Measurements from ENCODE around the gene EPAS1. TPM values are rescaled to one million over a fixed set of nuclear protein-coding genes. Genes with fewer than 3 reads are reported as not detected.
A peak's percentile ranks its signal among the peaks of the same experiment; 100 is the strongest.

Gene EPAS1
- total and polyA plus RNA-seq, 12 donors = 25.2 to 307 (median 175) TPM

GRCh38 chr2:46360303-46360702 is 63.1 kb downstream of the EPAS1 start:
- H3K4me3 ChIP-seq = no peak overlapping the region
- H3K9me3 ChIP-seq (replicated peaks in 1 of 3) = no peaks in the 10 kb centered on the region
- TF ChIP-seq CTCF (IDR thresholded peaks at IDR 0.05) = no peak
- TF ChIP-seq POLR2A (IDR thresholded peaks at IDR 0.05) = no peak
- intact Hi-C loops (cut with DNase I) = loop anchor here in 1 of 2 donors (5.0 to 10.0 kb wide), 2 partner anchors 94 to 298 kb away; no protein-coding TSS in a partner anchor
- H3K4me1 ChIP-seq (replicated peaks in 1 of 2) = no peaks in the 10 kb centered on the region
- no peaks in the 10 kb centered on the region for H3K27me3 ChIP-seq
- DNase-seq = no peak
- WGBS, 4 donors = 84 to 92% (median 88%) methylated on average over 3 of the region's 3 CpGs
- H3K27ac ChIP-seq = no peak overlapping the region
- H3K36me3 ChIP-seq (replicated peaks in 1 of 2) = peaks cover 0 to 46% of the 10 kb centered on the region in 2 donors

DNA sequence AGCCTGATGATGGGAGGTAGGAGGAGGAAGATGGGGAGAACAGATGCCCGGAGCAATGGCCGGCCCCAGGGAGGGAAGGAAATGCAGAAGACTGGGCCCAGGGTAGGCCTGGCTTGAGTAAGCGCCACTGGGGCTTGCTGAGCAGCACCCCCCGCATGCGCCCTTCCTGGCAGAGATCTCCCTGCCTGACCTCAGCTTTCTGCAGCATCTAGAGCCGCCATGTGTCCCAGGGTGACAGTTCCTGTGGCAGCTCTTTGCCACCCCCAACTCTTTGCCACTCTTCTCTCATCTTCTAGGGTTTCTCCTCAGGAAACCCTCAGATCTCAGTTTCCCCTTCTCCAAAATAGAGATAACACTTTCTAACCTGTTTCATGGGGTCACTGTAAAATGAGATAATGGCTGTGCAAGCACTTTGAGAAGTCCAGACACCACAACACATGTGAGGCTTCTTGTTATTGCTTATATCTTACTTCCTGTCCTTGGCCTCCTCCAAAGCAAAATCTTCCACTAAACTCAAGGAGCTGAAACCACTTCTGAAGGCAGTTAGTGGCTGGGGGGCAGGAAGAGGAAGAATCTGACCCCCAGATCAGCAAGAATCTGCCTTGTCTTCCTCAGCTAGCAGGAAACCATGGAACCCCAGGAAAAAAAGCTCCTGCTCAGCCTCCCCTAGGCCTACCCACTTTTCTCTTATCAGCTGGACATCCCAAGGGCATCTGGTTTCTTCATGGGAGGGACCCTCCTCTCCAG is 64.9 kb downstream of the EPAS1 start:
- no peak for DNase-seq
- TF ChIP-seq CTCF (IDR thresholded peaks at IDR 0.05) (no peak), POLR2A (IDR thresholded peaks at IDR 0.05) (no peak)
- no peaks in the 10 kb centered on the region for H3K27me3 ChIP-seq
- intact Hi-C loops (cut with DNase I) = loop anchor here in 1 of 2 donors (5.0 to 10.0 kb wide), 2 partner anchors 93 to 300 kb away; no protein-coding TSS in a partner anchor
- WGBS, 4 donors = 89 to 99% (median 93%) methylated on average over 6 of the region's 6 CpGs
- H3K4me1 ChIP-seq (replicated peaks in 1 of 2) = no peaks in the 10 kb centered on the region
- peak overlapping the region in 1 of 5 donors; percentile 35 for H3K27ac ChIP-seq
- H3K36me3 ChIP-seq (replicated peaks in 1 of 2) = peaks cover 0 to 41% of the 10 kb centered on the region in 2 donors
- no peaks in the 10 kb centered on the region for H3K9me3 ChIP-seq (replicated peaks in 1 of 3)
- H3K4me3 ChIP-seq = no peak overlapping the region

- intact Hi-C loops (cut with DNase I) = loop anchor here in 1 of 2 donors (5.0 to 10.0 kb wide), 2 partner anchors 92 to 300 kb away; no protein-coding TSS in a partner anchor
- H3K4me3 ChIP-seq = no peak overlapping the region
- TF ChIP-seq POLR2A (IDR thresholded peaks at IDR 0.05) (no peak), CTCF (IDR thresholded peaks at IDR 0.05) (no peak)
- H3K36me3 ChIP-seq (replicated peaks in 1 of 2) = peaks cover 0 to 41% of the 10 kb centered on the region in 2 donors
- H3K27ac ChIP-seq = peak overlapping the region in 1 of 5 donors; percentile 35
- H3K4me1 ChIP-seq (replicated peaks in 1 of 2) = no peaks in the 10 kb centered on the region
- H3K9me3 ChIP-seq (replicated peaks in 1 of 3) = no peaks in the 10 kb centered on the region
- 96 to 99% (median 98%) methylated on average over 4 of the region's 4 CpGs for WGBS, 4 donors
- DNase-seq = no peak
- H3K27me3 ChIP-seq = no peaks in the 10 kb centered on the region
Observed at GRCh38 chr2:46362667-46363012, 65.4 kb downstream of the EPAS1 start.

- 67 to 77% (median 72%) methylated on average over 4 of the region's 4 CpGs for WGBS, 4 donors
- H3K9me3 ChIP-seq (replicated peaks in 1 of 3) = no peaks in the 10 kb centered on the region
- peak overlapping the region in 2 of 5 donors; percentile 20 to 26 for H3K27ac ChIP-seq
- TF ChIP-seq POLR2A (IDR thresholded peaks at IDR 0.05) (no peak), CTCF (IDR thresholded peaks at IDR 0.05) (no peak)
- H3K27me3 ChIP-seq = no peaks in the 10 kb centered on the region
- peaks cover 0 to 34% of the 10 kb centered on the region in 2 donors for H3K36me3 ChIP-seq (replicated peaks in 1 of 2)
- no peaks in the 10 kb centered on the region for H3K4me1 ChIP-seq (replicated peaks in 1 of 2)
- no peak overlapping the region for H3K4me3 ChIP-seq
- intact Hi-C loops (cut with DNase I) = loop anchor here in 1 of 2 donors (5.0 to 10.0 kb wide), 2 partner anchors 91 to 301 kb away; no protein-coding TSS in a partner anchor
- DNase-seq = peak in 2 of 7 donors; percentile 28 to 34
Observed at GRCh38 chr2:46363535-46364170, 66.4 kb downstream of the EPAS1 start.

All from adrenal gland (tissue), 12 donors.